ENCODE measurements around the gene APOBEC3C. TPM values are rescaled to one million over a fixed set of nuclear protein-coding genes. Genes with fewer than 3 reads are reported as not detected.
A peak's percentile ranks its signal among the peaks of the same experiment; 100 is the strongest.
"Not testable (repeated sequence)": the region's sequence is repeated elsewhere in the genome, so short reads cannot be mapped to it uniquely, and the experiment has no call there.

The APOBEC3C gene
- total RNA-seq, 1 donor from 2014 or later: 18.5 TPM

DNA sequence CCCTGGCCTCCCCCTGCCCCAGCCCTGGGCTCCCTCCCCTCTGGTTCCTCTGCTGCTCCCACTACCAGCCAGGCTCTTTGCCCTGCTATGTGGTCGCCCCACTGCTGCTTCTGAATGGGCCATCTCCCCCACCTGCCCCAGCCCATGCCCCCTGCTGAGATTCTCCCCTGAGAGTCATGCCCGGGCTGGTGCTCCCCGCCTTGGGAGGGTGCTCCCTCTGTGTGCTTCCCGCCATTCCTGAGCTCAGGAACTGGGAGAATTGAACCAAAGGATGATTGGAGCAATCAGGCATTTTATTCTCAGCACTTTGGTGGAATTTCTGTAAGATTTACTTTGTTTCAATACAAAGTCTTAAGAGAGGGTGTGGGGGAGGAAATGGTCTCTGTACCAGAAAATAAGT lies 13.7 kb downstream of the APOBEC3C start:
- DNase-seq (ENCODE audit: low read depth): no peak
- TF ChIP-seq, protein P1, sequence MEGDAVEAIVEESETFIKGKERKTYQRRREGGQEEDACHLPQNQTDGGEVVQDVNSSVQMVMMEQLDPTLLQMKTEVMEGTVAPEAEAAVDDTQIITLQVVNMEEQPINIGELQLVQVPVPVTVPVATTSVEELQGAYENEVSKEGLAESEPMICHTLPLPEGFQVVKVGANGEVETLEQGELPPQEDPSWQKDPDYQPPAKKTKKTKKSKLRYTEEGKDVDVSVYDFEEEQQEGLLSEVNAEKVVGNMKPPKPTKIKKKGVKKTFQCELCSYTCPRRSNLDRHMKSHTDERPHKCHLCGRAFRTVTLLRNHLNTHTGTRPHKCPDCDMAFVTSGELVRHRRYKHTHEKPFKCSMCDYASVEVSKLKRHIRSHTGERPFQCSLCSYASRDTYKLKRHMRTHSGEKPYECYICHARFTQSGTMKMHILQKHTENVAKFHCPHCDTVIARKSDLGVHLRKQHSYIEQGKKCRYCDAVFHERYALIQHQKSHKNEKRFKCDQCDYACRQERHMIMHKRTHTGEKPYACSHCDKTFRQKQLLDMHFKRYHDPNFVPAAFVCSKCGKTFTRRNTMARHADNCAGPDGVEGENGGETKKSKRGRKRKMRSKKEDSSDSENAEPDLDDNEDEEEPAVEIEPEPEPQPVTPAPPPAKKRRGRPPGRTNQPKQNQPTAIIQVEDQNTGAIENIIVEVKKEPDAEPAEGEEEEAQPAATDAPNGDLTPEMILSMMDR (conservative IDR thresholded peaks at IDR 0.05; ENCODE audit: low read depth, low read length): no peak
- H3K4me3 ChIP-seq (ENCODE audit: low read depth, low read length): no peak overlapping the region

GRCh38 chr22:39028281-39028680 lies 14.2 kb downstream of the APOBEC3C start:
- no peak overlapping the region for H3K4me3 ChIP-seq (ENCODE audit: low read depth, low read length)
- TF ChIP-seq, protein P1 (conservative IDR thresholded peaks at IDR 0.05; ENCODE audit: low read depth, low read length): no peak
- no peak for DNase-seq (ENCODE audit: low read depth)

- no peak for DNase-seq (ENCODE audit: low read depth)
- H3K4me3 ChIP-seq (ENCODE audit: low read depth, low read length): no peak overlapping the region
- TF ChIP-seq, protein P1 (conservative IDR thresholded peaks at IDR 0.05; ENCODE audit: low read depth, low read length): no peak
These were observed 15.2 kb downstream of the APOBEC3C start for GRCh38 chr22:39029227-39029626.

- TF ChIP-seq, protein P1 (conservative IDR thresholded peaks at IDR 0.05; ENCODE audit: low read depth, low read length): no peak
- DNase-seq (ENCODE audit: low read depth): no peak
- no peak overlapping the region for H3K4me3 ChIP-seq (ENCODE audit: low read depth, low read length)
These were observed 16.6 kb downstream of the APOBEC3C start for GRCh38 chr22:39030705-39031104.

DNA sequence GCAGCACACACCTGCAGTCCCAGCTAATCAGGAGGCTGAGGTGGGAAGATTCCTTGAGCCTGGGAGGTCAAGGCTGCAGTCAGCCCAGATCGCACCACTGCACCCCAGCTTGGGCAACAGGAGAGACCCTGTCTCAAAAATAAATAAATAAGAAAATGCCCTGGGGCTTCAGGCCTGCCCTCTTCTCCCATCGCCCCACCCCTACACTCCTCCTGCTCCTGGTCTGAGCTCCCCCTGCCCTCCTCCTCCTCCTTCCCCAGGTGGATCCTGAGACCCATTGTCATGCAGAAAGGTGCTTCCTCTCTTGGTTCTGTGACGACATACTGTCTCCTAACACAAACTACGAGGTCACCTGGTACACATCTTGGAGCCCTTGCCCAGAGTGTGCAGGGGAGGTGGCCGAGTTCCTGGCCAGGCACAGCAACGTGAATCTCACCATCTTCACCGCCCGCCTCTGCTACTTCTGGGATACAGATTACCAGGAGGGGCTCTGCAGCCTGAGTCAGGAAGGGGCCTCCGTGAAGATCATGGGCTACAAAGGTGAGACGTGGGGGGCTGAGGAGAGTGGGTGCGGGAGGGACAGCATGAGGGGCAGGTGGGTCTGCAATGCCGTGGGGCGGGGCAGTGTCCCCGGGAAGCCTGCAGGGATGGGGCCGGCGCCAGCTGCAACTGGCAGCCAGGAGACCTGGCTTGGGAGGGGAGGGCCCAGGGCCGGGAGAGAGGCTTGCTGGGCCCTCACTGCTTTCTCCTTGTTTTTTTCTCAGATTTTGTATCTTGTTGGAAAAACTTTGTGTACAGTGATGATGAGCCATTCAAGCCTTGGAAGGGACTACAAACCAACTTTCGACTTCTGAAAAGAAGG lies 17.6 kb downstream of the APOBEC3C start:
- not testable (repeated sequence) for DNase-seq (ENCODE audit: low read depth); H3K4me3 ChIP-seq (ENCODE audit: low read depth, low read length)

DNA sequence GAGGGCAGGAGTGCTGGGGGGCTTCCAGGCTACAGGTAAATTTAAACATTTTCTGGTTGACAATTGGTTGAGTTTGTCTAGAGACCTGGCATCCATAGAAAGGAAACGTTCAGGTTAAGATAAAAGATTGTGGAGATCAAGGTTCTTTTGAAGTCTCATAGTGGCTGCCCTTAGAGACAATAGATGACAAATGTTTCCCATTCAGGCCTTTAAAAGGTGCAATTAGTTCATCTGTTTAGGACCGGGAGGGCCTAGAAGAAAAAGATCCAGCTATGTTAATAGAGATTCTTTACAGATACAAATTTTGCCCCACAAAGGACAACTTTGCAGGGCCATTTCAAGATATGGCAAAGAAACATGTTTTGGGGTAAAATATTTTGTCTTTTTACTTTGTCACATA lies 23.0 kb downstream of the APOBEC3C start:
- DNase-seq (ENCODE audit: low read depth); H3K4me3 ChIP-seq (ENCODE audit: low read depth, low read length): not testable (repeated sequence)

DNA sequence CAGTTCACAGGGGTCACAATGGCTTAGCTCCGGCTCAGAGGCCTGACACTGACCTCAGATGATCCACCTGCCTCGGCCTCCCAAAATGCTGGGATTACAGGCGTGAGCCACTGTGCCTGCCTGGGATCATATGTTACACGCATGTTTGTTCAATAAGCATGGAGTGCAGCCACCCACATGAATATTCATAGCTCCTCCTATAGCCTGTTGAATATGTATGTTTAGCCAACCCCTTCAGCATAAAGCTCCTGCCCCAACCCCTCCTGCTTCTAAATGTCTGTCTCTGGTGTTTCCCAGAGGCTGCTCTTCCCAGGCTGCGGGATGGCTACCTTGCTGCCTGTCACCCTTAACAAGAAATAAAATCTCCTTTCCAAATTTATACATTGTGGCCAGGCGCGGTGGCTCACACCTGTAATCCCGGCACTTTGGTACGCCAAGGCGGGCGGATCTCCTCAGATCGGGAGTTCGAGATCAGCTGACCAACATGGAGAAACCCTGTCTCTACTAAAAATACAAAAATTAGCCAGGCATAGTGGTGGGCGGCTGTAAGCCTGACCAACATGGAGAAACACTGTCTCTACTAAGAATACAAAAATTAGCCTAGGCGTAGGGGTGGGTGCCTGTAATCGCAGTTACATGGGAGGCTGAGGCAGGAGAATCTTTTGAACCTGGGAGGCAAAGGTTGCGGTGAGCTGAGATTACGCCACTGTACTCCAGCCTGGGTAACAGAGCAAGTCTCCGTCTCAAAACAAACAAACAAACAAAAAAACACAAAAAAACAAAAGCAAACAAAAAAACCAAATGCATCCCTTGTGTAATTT lies 25.5 kb downstream of the APOBEC3C start:
- DNase-seq (ENCODE audit: low read depth): no peak
- TF ChIP-seq, protein P1 (conservative IDR thresholded peaks at IDR 0.05; ENCODE audit: low read depth, low read length): no peak
- H3K4me3 ChIP-seq (ENCODE audit: low read depth, low read length): no peak overlapping the region

GRCh38 chr22:39040155-39040537 lies 26.1 kb downstream of the APOBEC3C start:
- DNase-seq (ENCODE audit: low read depth): not testable (repeated sequence)
- peak overlapping the region; percentile 70 for H3K4me3 ChIP-seq (ENCODE audit: low read depth, low read length)

DNA sequence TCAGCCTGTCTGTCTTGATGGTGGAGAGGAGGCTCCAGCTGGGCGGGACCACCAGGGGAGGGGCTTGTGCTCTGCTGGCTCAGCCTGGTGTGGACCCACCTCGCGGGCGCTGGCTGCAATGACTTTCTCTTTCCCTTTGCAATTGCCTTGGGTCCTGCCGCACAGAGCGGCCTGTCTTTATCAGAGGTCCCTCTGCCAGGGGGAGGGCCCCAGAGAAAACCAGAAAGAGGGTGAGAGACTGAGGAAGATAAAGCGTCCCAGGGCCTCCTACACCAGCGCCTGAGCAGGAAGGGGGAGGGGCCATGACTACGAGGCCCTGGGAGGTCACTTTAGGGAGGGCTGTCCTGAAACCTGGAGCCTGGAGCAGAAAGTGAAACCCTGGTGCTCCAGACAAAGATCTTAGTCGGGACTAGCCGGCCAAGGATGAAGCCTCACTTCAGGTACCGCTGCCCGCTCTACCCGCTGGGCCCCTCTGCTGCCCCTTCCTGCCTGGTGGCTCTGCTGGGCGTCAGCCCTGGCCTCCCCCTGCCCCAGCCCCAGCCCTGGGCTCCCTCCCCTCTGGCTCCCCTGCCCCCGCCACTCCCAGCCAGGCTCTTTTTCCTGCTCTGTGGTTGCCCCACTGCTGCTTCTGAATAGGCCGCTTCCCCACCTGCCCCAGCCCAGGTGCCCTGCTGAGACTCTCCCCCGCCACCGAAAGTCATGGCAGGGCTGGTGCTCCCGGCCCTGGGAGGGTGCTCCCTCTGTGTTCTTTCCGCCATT lies 26.7 kb downstream of the APOBEC3C start, which contains the start of gene APOBEC3F:
APOBEC3F (plus strand) TSS at position 327 of the 759 bp plus-strand sequence; CDS start at position 424, 97 bp downstream.
- not testable (repeated sequence) for DNase-seq (ENCODE audit: low read depth)
- peak within 1 kb of the TSS; percentile 70 for H3K4me3 ChIP-seq (ENCODE audit: low read depth, low read length)

All from epithelial cell of proximal tubule (primary cell).